Endothelial cell of umbilical vein (primary cell): Measurements from ENCODE around the gene TNNT3. TPM values are rescaled to one million over a fixed set of nuclear protein-coding genes. Genes with fewer than 3 reads are reported as not detected.

Experiments
- BruUV-seq: library from RNA; stranded (reverse); fragments of 400-500 nt; replicated peaks from 2 replicates; lab custom pipeline; 2021; lab: Mats Ljungman, UMichigan
- CTCF ChIA-PET: fragments of 300-600, 350-600 bp; sonication (Branson Sonifier 250); formaldehyde crosslinking; loops from one replicate; lab custom pipeline; 2021; ENCODE audit warnings: antibody characterized with exemption, inconsistent platforms; lab: Charles Lee
- POLR2A ChIA-PET: fragments of 300-600, 350-600 bp; sonication (Branson Sonifier 250); formaldehyde crosslinking; loops from one replicate; lab custom pipeline; 2021; ENCODE audit warnings: antibody characterized with exemption, inconsistent platforms; lab: Charles Lee
- DNase-seq: peaks from one replicate; pipeline ENCODE4 v3.0.0-alpha.2; 2011; ENCODE audit warnings: low read depth, low spot score
- FAIRE-seq: peaks from 2 replicates; lab custom pipeline; 2011; peaks lifted over from hg19 to GRCh38; lab: Jason Lieb, UNC
- H2AFZ ChIP-seq: 2 replicates; pipeline ENCODE4 v1.6.0; 2012; ENCODE audit warnings: low read depth, low read length, control low read depth, inconsistent platforms
- H3K27ac ChIP-seq: 2 replicates; pipeline ENCODE4 v1.5.1; 2011; ENCODE audit warnings: low read depth, mild to moderate bottlenecking, control low read depth, low read length, moderate library complexity; ENCODE audit not compliant: insufficient read depth
- H3K27me3 ChIP-seq, 2 experiments: 2 replicates each; pipeline versions ENCODE4 v1.6.0 to v1.6.1; 2011; ENCODE audit warnings: low read length in 2 of 2, mixed read lengths in 1 of 2; ENCODE audit not compliant: control insufficient read depth in 2 of 2, insufficient read depth in 2 of 2
- H3K36me3 ChIP-seq, 2 experiments: 2 replicates in 1 of 2; 3 replicates in 1 of 2; pipeline ENCODE4 v1.5.1; 2011; ENCODE audit warnings: low read length in 2 of 2, mild to moderate bottlenecking in 1 of 2, moderate library complexity in 1 of 2; ENCODE audit not compliant: control insufficient read depth in 2 of 2, insufficient read depth in 2 of 2; ENCODE audit errors: extremely low read depth in 1 of 2
- H3K4me1 ChIP-seq: 3 replicates; pipeline ENCODE4 v1.5.1; 2011; ENCODE audit warnings: mild to moderate bottlenecking, low read length; ENCODE audit not compliant: control insufficient read depth, insufficient read depth; ENCODE audit errors: extremely low read depth
- H3K4me2 ChIP-seq: 2 replicates; pipeline ENCODE4 v1.6.1; 2011; ENCODE audit warnings: low read length, control low read depth, mixed read lengths; ENCODE audit not compliant: insufficient read depth
- H3K4me3 ChIP-seq, 3 experiments: fragments of 200-600 bp in 1 of 3; sonication (generic), shearing (Covaris generic) in 1 of 3; replicated peaks in 1 of 3; 2 replicates each; pipeline ENCODE4 v1.5.1; 2011 to 2016; ENCODE audit warnings: control low read depth in 3 of 3, low read length in 3 of 3, mild to moderate bottlenecking in 2 of 3, inconsistent platforms in 1 of 3, low read depth in 1 of 3, moderate library complexity in 1 of 3; ENCODE audit not compliant: insufficient read depth in 1 of 3
- H3K79me2 ChIP-seq: 2 replicates; pipeline ENCODE4 v1.6.0; 2012; ENCODE audit warnings: low read length, inconsistent platforms; ENCODE audit not compliant: control insufficient read depth, insufficient read depth
- H3K9ac ChIP-seq: replicated peaks from 2 replicates; pipeline ENCODE3; 2011; ENCODE audit warnings: low read length, control low read depth; ENCODE audit not compliant: insufficient read depth; ENCODE audit errors: extremely low read depth
- H3K9me1 ChIP-seq: replicated peaks from 3 replicates; pipeline ENCODE4 v1.6.0; 2011; ENCODE audit warnings: mild to moderate bottlenecking, low read length; ENCODE audit not compliant: control insufficient read depth, insufficient read depth; ENCODE audit errors: extremely low read depth
- H3K9me3 ChIP-seq: replicated peaks from 2 replicates; pipeline ENCODE4 v1.5.1; 2012; ENCODE audit warnings: low read length, inconsistent platforms; ENCODE audit not compliant: control insufficient read depth, insufficient read depth
- H4K20me1 ChIP-seq: replicated peaks from 2 replicates; pipeline ENCODE3; 2011; ENCODE audit warnings: mild to moderate bottlenecking, low read length; ENCODE audit not compliant: control insufficient read depth, insufficient read depth; ENCODE audit errors: extremely low read depth
- CTCF ChIP-seq, 2 donors: IDR thresholded peaks; 1 replicate in 1 of 2; 2 replicates in 1 of 2; pipeline ENCODE4 v1.5.1; 2011; ENCODE audit warnings: low read length in 2 of 2, mild to moderate bottlenecking in 2 of 2, moderate library complexity in 2 of 2, control low read depth in 1 of 2, inconsistent platforms in 1 of 2, low read depth in 1 of 2; ENCODE audit not compliant: insufficient read depth in 1 of 2; ENCODE audit errors: extremely low read depth in 1 of 2
- EZH2 ChIP-seq: IDR thresholded peaks from 2 replicates; pipeline ENCODE4 v1.6.1; 2012; ENCODE audit warnings: borderline replicate concordance, low read depth, mild to moderate bottlenecking, moderate library complexity, low read length, inconsistent platforms; ENCODE audit not compliant: severe bottlenecking
- JUN ChIP-seq: IDR thresholded peaks from 2 replicates; pipeline ENCODE4 v1.6.1; 2011; ENCODE audit warnings: borderline replicate concordance, low read depth; ENCODE audit not compliant: insufficient read length, insufficient read depth
- POLR2AphosphoS5 ChIP-seq: IDR thresholded peaks from 2 replicates; pipeline ENCODE4 v1.6.1; 2012; ENCODE audit warnings: low read depth, mild to moderate bottlenecking, control low read depth, low read length, moderate library complexity; ENCODE audit not compliant: insufficient read depth
- dilution Hi-C: fragments of 300-500 bp; cut with MboI; formaldehyde crosslinking; loops from one replicate; pipeline ENCODE4 v1.15.0; 2019; ENCODE audit warnings: low sequenced_read_pairs; ENCODE audit not compliant: extremely low pct_ligation_motif_present
- intact Hi-C: fragments of 100-400 bp; cut with micrococcal nuclease; formaldehyde crosslinking; loops from one replicate; pipeline ENCODE4 v1.10.0; 2022
- polyA plus RNA-seq, 4 experiments: library from polyadenylated mRNA; depleted of rRNA in 3 of 4; stranded (reverse) in 3 of 4; unstranded in 1 of 4; fragments of >200 nt; gene quantifications; 2 replicates each; pipeline versions ENCODE4 v1.2.1 to v1.2.3, GENCODE V29; 2011 to 2012; ENCODE audit warnings: missing spikeins in 1 of 4
- total RNA-seq: library from RNA; stranded (reverse); gene quantifications from 2 replicates; pipeline ENCODE4 v1.2.3, GENCODE V29; 2021

The TNNT3 gene
- total and polyA plus RNA-seq, 2 donors (not counting 3 experiments of a cell fraction or from before 2014, with no cell fraction given) = not detected

- no peak for DNase-seq
- H3K4me2 ChIP-seq = no peak overlapping the region
- dilution Hi-C loops (no loop called here), intact Hi-C loops (no loop called here)
- H3K27ac ChIP-seq = no peak overlapping the region
- BruUV-seq = no TSS peak
- no peak overlapping the region for H3K4me3 ChIP-seq
- CTCF ChIA-PET = interaction anchor here (2.1 kb wide), 1 partner anchor 36 kb away, joined by 10 read pairs; no protein-coding TSS in a partner anchor
- no peaks in the 10 kb centered on the region for H3K4me1 ChIP-seq
- POLR2A ChIA-PET = no interaction called here
- FAIRE-seq = no peak
- no peaks in the 10 kb centered on the region for H3K36me3 ChIP-seq
- no peaks in the 10 kb centered on the region for H3K9me3 ChIP-seq
- no peak overlapping the region for H3K9ac ChIP-seq
- H3K27me3 ChIP-seq = no peaks in the 10 kb centered on the region
- no peaks in the 10 kb centered on the region for H3K79me2 ChIP-seq
- H4K20me1 ChIP-seq = no peaks in the 10 kb centered on the region
- no peak for TF ChIP-seq POLR2AphosphoS5
- no peak for TF ChIP-seq JUN
- TF ChIP-seq CTCF (IDR thresholded peaks at IDR 0.05; ENCODE audit: extremely low read depth in 1 of 2, insufficient read depth in 1 of 2, low read depth in 1 of 2, low read length in 2 of 2) = no peak
- no peak for TF ChIP-seq EZH2
- no peak overlapping the region for H2AFZ ChIP-seq
- H3K9me1 ChIP-seq = no peaks in the 10 kb centered on the region
These were observed 827 bp upstream of the TNNT3 start for GRCh38 chr11:1918436-1919315.
